Inflammatory macrophage (primary cell): ENCODE results near the gene UBXN1.

Source experiments
- DNase-seq, 2 donors: peaks; one replicate each; pipeline ENCODE4 v3.0.0-alpha.2; 2020 to 2022

The UBXN1 gene

DNA sequence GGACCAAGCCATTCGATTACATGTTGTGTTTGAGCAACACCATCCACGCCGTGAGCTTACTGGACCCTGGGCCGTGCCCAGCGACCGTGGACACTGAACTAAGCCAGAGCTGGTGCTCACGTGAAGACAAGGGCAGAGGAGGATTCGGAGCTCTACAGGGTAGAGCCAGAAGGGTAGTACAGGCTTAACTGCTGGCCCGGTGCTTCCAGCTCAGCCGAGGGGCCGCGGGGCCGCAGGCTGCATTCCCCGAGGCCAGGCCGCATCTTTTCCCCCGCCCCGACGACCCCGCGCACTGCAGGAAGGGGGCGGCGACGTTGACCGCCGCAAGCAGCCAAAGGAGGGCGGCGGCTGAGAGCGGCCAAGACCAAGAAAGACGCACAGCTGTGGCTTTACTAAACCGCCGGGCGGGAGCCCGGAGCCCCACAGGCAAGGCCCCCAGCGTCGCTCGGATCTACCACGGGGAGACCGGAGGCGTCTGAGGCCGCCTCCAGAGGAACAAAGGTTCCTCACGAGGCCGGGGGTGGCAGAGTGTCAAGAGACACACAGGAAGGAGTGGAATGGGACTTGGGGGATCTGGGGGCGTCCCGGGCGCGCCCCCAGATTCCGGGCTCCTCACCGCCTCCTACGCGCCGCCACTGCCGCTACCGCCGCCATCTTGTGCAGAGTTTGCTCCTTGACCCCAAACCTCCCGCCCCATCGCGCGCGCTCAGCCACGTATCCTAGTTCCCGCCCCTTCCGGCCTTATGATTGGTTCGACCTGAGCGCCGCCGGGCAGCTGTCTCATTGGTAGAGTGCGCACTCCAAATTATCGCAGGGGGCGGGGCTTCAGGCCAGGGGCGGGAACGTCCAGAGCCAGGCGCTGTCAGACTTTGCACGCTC, 32.7 kb downstream of the UBXN1 start, which contains the start of gene GANAB:
TSS of gene GANAB (minus strand) at position 668 of the 879 bp plus-strand sequence. CDS start at position 654, 14 bp downstream.
- DNase-seq: peak; percentile 98 to 99

DNA sequence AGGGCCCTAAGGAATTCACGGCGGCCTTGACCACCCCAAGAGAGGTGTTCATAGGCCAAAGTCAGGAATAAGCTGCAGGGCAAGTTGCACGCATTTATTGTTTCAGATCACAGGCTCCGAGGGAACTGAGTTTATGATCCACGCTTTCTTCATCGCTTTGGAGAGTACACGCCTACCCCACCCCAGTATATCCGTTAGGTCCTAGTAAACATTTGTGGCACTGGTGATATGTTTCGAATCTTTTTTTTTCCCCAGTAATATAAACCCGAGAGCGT, 33.3 kb downstream of the UBXN1 start:
- DNase-seq: peak in 1 of 2 donors; percentile 11

GRCh38 chr11:62644220-62644619, 34.7 kb downstream of the UBXN1 start:
- no peak for DNase-seq

- no peak for DNase-seq
These were observed 46.4 kb downstream of the UBXN1 start for GRCh38 chr11:62632492-62632891.

GRCh38 chr11:62627713-62628112, 51.2 kb downstream of the UBXN1 start:
- DNase-seq: peak in 1 of 2 donors; percentile 16
